Measurements from ENCODE around the gene MCTP1. TPM values are rescaled to one million over a fixed set of nuclear protein-coding genes. Genes with fewer than 3 reads are reported as not detected.

MCTP1 gene
- total and polyA plus RNA-seq, 2 of the 8 experiments (the other 6 are each of a cell fraction or from before 2014, with no cell fraction given) = 0.56 to 3.4 TPM

DNA sequence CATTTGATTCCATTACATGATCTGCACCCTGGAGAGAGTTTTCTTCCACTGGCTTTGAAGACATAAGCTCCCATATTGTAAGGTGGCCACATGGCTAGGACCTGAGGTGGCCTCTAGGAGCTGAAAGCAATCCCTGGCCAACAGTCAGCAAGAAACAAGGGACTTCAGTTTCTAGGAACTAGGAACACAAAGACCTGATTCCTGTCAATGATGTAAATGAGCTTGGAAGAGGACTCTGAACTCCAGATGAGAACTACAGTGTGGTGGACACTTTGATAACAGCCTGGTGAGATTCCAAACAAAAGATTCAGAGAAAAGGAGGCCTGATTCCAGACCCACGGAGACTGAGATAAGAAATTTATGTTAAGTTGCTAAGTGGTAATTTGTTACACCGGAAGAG lies 129.0 kb downstream of the MCTP1 start (continued):
- TF ChIP-seq TAF7 (optimal IDR thresholded peaks at IDR 0.05; ENCODE audit: borderline replicate concordance, low read depth, low read length) (no peak), CBX5 (IDR thresholded peaks at IDR 0.05; ENCODE audit: low read depth, low read length) (no peak), TBP (IDR thresholded peaks at IDR 0.05; ENCODE audit: low read depth, low read length) (no peak)

Measured in H1 (cell line).